22Rv1 (cell line): ENCODE data around the gene ZNF22.

Experiments
- CTCF ChIP-seq: fragments of 450-650 bp; IDR thresholded peaks from 2 replicates; pipeline ENCODE4 v1.5.1; 2017; ENCODE audit warnings: mild to moderate bottlenecking
- ZFX ChIP-seq: fragments of 450-650 bp; IDR thresholded peaks from 2 replicates; pipeline ENCODE4 v1.6.1; 2017; ENCODE audit warnings: antibody characterized with exemption, borderline replicate concordance

- TF ChIP-seq CTCF (no peak), ZFX (no peak)
Observed at GRCh38 chr10:44956226-44956625, 44.5 kb upstream of the ZNF22 start.
